ENCODE data around the gene DPAGT1. TPM values are rescaled to one million over a fixed set of nuclear protein-coding genes. Genes with fewer than 3 reads are reported as not detected.

The DPAGT1 gene
- total RNA-seq, 2 donors from 2014 or later = 49.4 to 51.9 TPM

GRCh38 chr11:119112314-119113020 is 10.8 kb upstream of the DPAGT1 start:
- no peak overlapping the region for H3K4me3 Mint-ChIP-seq
- no peaks in the 10 kb centered on the region for H3K9me3 Mint-ChIP-seq
- no peak for DNase-seq
- H3K27me3 ChIP-seq (ENCODE audit: control insufficient read depth, insufficient read depth, low read length, poor library complexity, severe bottlenecking) = peaks cover 18% of the 10 kb centered on the region
- 83 to 88% methylated on average over 7 to 11 of the region's 12 CpGs for WGBS, 2 experiments (ENCODE audit: insufficient coverage in 1 of 2, insufficient read length in 1 of 2)
- H3K36me3 Mint-ChIP-seq (ENCODE audit: low read depth) = peaks cover 7% of the 10 kb centered on the region
- no peak overlapping the region for H3K9ac ChIP-seq (ENCODE audit: extremely low read depth, low read length, poor library complexity, severe bottlenecking)
- H3K36me3 ChIP-seq (ENCODE audit: control insufficient read depth, insufficient read depth, low read length) = no peaks in the 10 kb centered on the region
- H3K4me1 ChIP-seq (ENCODE audit: control insufficient read depth, insufficient read depth, low read length) = peaks cover 4% of the 10 kb centered on the region
- H3K9me3 ChIP-seq (ENCODE audit: control insufficient read depth, low read length) = no peaks in the 10 kb centered on the region
- H3K4me3 ChIP-seq (ENCODE audit: low read length) = no peak overlapping the region
- peaks cover 16% of the 10 kb centered on the region for H3K27me3 Mint-ChIP-seq (ENCODE audit: insufficient read depth)
- TF ChIP-seq, protein P1, sequence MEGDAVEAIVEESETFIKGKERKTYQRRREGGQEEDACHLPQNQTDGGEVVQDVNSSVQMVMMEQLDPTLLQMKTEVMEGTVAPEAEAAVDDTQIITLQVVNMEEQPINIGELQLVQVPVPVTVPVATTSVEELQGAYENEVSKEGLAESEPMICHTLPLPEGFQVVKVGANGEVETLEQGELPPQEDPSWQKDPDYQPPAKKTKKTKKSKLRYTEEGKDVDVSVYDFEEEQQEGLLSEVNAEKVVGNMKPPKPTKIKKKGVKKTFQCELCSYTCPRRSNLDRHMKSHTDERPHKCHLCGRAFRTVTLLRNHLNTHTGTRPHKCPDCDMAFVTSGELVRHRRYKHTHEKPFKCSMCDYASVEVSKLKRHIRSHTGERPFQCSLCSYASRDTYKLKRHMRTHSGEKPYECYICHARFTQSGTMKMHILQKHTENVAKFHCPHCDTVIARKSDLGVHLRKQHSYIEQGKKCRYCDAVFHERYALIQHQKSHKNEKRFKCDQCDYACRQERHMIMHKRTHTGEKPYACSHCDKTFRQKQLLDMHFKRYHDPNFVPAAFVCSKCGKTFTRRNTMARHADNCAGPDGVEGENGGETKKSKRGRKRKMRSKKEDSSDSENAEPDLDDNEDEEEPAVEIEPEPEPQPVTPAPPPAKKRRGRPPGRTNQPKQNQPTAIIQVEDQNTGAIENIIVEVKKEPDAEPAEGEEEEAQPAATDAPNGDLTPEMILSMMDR (conservative IDR thresholded peaks at IDR 0.05) = no peak
- peaks cover 4% of the 10 kb centered on the region for H3K4me1 Mint-ChIP-seq
- H3K27ac Mint-ChIP-seq = no peak overlapping the region
- H3K27ac ChIP-seq (ENCODE audit: low read depth, low read length) = no peak overlapping the region

- TF ChIP-seq, protein P1 (conservative IDR thresholded peaks at IDR 0.05) = no peak
- H3K36me3 ChIP-seq (ENCODE audit: control insufficient read depth, insufficient read depth, low read length) = no peaks in the 10 kb centered on the region
- peaks cover 18% of the 10 kb centered on the region for H3K27me3 ChIP-seq (ENCODE audit: control insufficient read depth, insufficient read depth, low read length, poor library complexity, severe bottlenecking)
- WGBS, 2 experiments (ENCODE audit: insufficient coverage in 1 of 2, insufficient read length in 1 of 2) = 89 to 96% methylated on average over 10 to 11 of the region's 11 CpGs
- Mint-ChIP-seq H3K36me3 (ENCODE audit: low read depth) (peaks cover 7% of the 10 kb centered on the region), H3K9me3 (no peaks in the 10 kb centered on the region), H3K27ac (no peak overlapping the region), H3K4me3 (no peak overlapping the region), H3K4me1 (peaks cover 9% of the 10 kb centered on the region), H3K27me3 (ENCODE audit: insufficient read depth) (peaks cover 16% of the 10 kb centered on the region)
- H3K9me3 ChIP-seq (ENCODE audit: control insufficient read depth, low read length) = no peaks in the 10 kb centered on the region
- H3K27ac ChIP-seq (ENCODE audit: low read depth, low read length) = no peak overlapping the region
- no peak for DNase-seq
- H3K4me1 ChIP-seq (ENCODE audit: control insufficient read depth, insufficient read depth, low read length) = peaks cover 4% of the 10 kb centered on the region
- no peak overlapping the region for H3K4me3 ChIP-seq (ENCODE audit: low read length)
- no peak overlapping the region for H3K9ac ChIP-seq (ENCODE audit: extremely low read depth, low read length, poor library complexity, severe bottlenecking)
Observed at GRCh38 chr11:119111361-119111925, 9.8 kb upstream of the DPAGT1 start.

- Mint-ChIP-seq H3K27ac (no peak overlapping the region), H3K4me1 (peaks cover 15% of the 10 kb centered on the region), H3K27me3 (ENCODE audit: insufficient read depth) (peaks cover 21% of the 10 kb centered on the region), H3K9me3 (no peaks in the 10 kb centered on the region), H3K4me3 (no peak overlapping the region), H3K36me3 (ENCODE audit: low read depth) (peaks cover 4% of the 10 kb centered on the region)
- Histone ChIP-seq H3K4me3 (ENCODE audit: low read length) (no peak overlapping the region), H3K36me3 (ENCODE audit: control insufficient read depth, insufficient read depth, low read length) (no peaks in the 10 kb centered on the region), H3K27me3 (ENCODE audit: control insufficient read depth, insufficient read depth, low read length, poor library complexity, severe bottlenecking) (peaks cover 18% of the 10 kb centered on the region), H3K9me3 (ENCODE audit: control insufficient read depth, low read length) (no peaks in the 10 kb centered on the region), H3K9ac (ENCODE audit: extremely low read depth, low read length, poor library complexity, severe bottlenecking) (no peak overlapping the region), H3K4me1 (ENCODE audit: control insufficient read depth, insufficient read depth, low read length) (peaks cover 4% of the 10 kb centered on the region), H3K27ac (ENCODE audit: low read depth, low read length) (no peak overlapping the region)
- DNase-seq = no peak
- TF ChIP-seq, protein P1 (conservative IDR thresholded peaks at IDR 0.05) = no peak
- WGBS, 2 experiments (ENCODE audit: insufficient coverage in 1 of 2, insufficient read length in 1 of 2) = 86 to 88% methylated on average over 9 to 10 of the region's 10 CpGs
Observed at GRCh38 chr11:119110439-119110838, 8.8 kb upstream of the DPAGT1 start.
